Neural crest cell (in vitro differentiated cells): ENCODE measurements around the gene LSM5. TPM values are rescaled to one million over a fixed set of nuclear protein-coding genes. Genes with fewer than 3 reads are reported as not detected.

Source experiments
- DNase-seq: peaks from one replicate; pipeline ENCODE4 v3.0.0; 2021; ENCODE audit warnings: low read depth, mixed read lengths, low spot score
- H3K27ac Mint-ChIP-seq: one replicate; pipeline ENCODE4 v1.8.0; 2021; ENCODE audit warnings: mild to moderate bottlenecking, mixed read lengths; ENCODE audit not compliant: unreplicated experiment
- H3K27me3 Mint-ChIP-seq: 2 replicates; pipeline ENCODE4 v1.8.0; 2021; ENCODE audit warnings: low read depth, mild to moderate bottlenecking, mixed read lengths
- H3K36me3 Mint-ChIP-seq: 2 replicates; pipeline ENCODE4 v1.8.0; 2021; ENCODE audit warnings: low read depth, mild to moderate bottlenecking, mixed read lengths
- H3K4me1 Mint-ChIP-seq: 2 replicates; pipeline ENCODE4 v1.8.0; 2021; ENCODE audit warnings: mixed read lengths
- H3K4me3 Mint-ChIP-seq: one replicate; pipeline ENCODE4 v1.8.0; 2021; ENCODE audit warnings: mild to moderate bottlenecking, mixed read lengths
- H3K9me3 Mint-ChIP-seq: 2 replicates; pipeline ENCODE4 v1.8.0; 2021; ENCODE audit warnings: mixed read lengths
- CTCF ChIP-seq: fragments of 200-600 bp; sonication (generic); conservative IDR thresholded peaks from 2 replicates; pipeline ENCODE4 v1.5.0; 2021; ENCODE audit warnings: antibody characterized with exemption, mild to moderate bottlenecking
- total RNA-seq: library from RNA; stranded (reverse); gene quantifications from 2 replicates; pipeline ENCODE4 v1.2.1, GENCODE V29; 2021

Gene LSM5
- total RNA-seq, 1 donor from 2014 or later: 89.0 TPM

- no peak for DNase-seq
- Mint-ChIP-seq H3K4me3 (no peak overlapping the region), H3K27ac (no peak overlapping the region), H3K9me3 (no peaks in the 10 kb centered on the region), H3K27me3 (no peaks in the 10 kb centered on the region), H3K36me3 (no peaks in the 10 kb centered on the region), H3K4me1 (peaks cover 4% of the 10 kb centered on the region)
- no peak for TF ChIP-seq CTCF
Observed at GRCh38 chr7:32461484-32461883, 28.7 kb downstream of the LSM5 start.

- no peaks in the 10 kb centered on the region for H3K27me3 Mint-ChIP-seq
- no peak overlapping the region for H3K4me3 Mint-ChIP-seq
- H3K9me3 Mint-ChIP-seq: no peaks in the 10 kb centered on the region
- TF ChIP-seq CTCF: no peak
- H3K36me3 Mint-ChIP-seq: no peaks in the 10 kb centered on the region
- no peak overlapping the region for H3K27ac Mint-ChIP-seq
- peaks cover 4% of the 10 kb centered on the region for H3K4me1 Mint-ChIP-seq
- DNase-seq: no peak
Observed at GRCh38 chr7:32459788-32460187, 30.4 kb downstream of the LSM5 start.

GRCh38 chr7:32458025-32458424 is 32.2 kb downstream of the LSM5 start:
- H3K27ac Mint-ChIP-seq: no peak overlapping the region
- no peak for DNase-seq
- H3K27me3 Mint-ChIP-seq: peaks cover 5% of the 10 kb centered on the region
- H3K4me3 Mint-ChIP-seq: no peak overlapping the region
- no peaks in the 10 kb centered on the region for H3K9me3 Mint-ChIP-seq
- no peak for TF ChIP-seq CTCF
- no peaks in the 10 kb centered on the region for H3K36me3 Mint-ChIP-seq
- H3K4me1 Mint-ChIP-seq: no peaks in the 10 kb centered on the region

- H3K9me3 Mint-ChIP-seq: no peaks in the 10 kb centered on the region
- H3K4me3 Mint-ChIP-seq: no peak overlapping the region
- TF ChIP-seq CTCF: no peak
- H3K4me1 Mint-ChIP-seq: no peaks in the 10 kb centered on the region
- H3K36me3 Mint-ChIP-seq: no peaks in the 10 kb centered on the region
- no peak overlapping the region for H3K27ac Mint-ChIP-seq
- H3K27me3 Mint-ChIP-seq: peaks cover 12% of the 10 kb centered on the region
- no peak for DNase-seq
Observed at GRCh38 chr7:32453341-32454011, 36.7 kb downstream of the LSM5 start.

GRCh38 chr7:32447218-32447617 is 43.0 kb downstream of the LSM5 start:
- no peaks in the 10 kb centered on the region for H3K36me3 Mint-ChIP-seq
- no peaks in the 10 kb centered on the region for H3K9me3 Mint-ChIP-seq
- TF ChIP-seq CTCF: no peak
- peaks cover 10% of the 10 kb centered on the region for H3K27me3 Mint-ChIP-seq
- H3K4me3 Mint-ChIP-seq: no peak overlapping the region
- no peak for DNase-seq
- H3K27ac Mint-ChIP-seq: no peak overlapping the region
- H3K4me1 Mint-ChIP-seq: no peaks in the 10 kb centered on the region
